Measurements from ENCODE around the gene LARP4.
"Not testable (repeated sequence)": the region's sequence is repeated elsewhere in the genome, so short reads cannot be mapped to it uniquely, and the experiment has no call there.

LARP4 gene

DNA sequence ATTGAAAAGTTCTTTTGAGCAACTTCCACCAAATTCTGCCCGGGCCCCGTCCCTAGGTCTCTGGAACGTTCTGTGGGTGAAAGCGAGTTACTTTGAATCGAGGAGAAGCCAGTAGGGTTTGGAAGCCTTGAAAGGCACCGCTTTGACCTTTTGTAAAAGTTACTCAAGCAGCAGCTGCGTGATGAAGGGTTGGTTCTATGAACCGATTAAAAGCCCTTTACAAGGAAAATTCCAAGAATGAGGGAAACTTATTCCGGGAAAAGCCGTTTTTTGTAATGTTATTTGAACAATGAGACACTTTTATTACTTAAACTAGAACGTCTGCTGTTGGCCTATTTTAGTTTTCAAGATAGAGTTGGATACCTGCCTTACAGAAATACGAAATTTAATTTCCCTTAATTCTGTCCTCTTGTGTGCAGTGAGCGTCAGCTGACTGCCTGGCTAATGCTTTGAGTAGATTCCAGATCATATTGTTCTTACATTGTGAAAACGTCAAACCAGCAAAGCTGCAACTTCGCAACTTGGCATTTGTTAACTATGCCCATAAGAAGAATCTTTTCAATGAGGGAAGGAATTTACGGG is 906 bp downstream of the LARP4 start:
- no peak for DNase-seq

DNA sequence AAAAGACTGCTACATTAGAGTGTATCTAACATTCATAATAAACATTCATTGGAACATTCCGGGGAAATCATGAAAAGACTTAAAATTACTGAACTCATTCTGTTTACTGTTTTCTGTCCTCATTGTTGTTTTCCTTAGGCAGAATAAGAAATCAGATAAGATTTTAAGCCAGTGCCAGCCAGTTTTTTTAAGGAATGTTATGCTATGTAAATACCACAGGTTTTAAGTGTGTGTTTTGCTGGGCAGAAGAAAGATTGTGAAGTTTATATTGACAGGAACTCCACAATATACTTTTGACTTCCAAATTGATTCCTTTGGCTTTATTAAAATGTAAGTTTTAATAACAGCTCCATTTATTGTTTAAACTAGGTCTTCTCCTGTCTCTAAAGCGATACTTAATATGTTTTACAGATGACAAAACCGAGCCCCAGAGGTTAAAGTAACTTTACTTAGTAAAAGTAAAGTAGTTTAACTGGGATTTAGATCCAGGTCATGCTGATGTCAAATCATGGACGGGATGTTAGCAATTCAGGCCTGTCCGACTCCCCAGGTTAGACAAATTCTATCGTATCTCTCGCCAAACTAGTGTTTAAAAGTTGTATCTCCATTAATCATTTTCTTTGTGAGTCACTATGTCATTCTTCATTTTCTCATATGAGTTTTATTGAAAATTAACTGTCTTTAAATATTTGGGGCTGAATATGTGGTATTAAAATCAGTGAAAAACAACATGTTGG is 1.7 kb downstream of the LARP4 start:
- no peak for DNase-seq

DNA sequence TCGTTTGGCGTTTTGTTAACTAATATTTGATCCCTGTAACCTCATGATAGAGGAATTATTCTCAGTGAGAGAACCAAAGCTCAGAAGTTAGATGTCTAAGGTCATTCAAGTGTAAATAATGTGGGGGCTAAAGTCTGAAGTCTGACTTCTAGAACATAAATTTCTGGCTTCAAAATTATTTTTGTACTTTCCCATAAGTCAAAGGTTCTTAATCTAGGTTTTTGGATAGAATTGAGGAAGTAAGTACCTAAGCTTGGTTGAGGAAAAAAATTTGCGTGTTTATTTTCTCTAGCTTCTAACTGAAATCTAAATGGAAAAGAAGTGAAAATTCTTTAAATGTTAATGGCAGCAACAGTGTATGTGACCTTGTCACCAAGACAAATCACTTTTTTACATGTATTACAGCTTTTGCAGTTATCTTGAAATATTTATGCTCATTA is 2.3 kb downstream of the LARP4 start:
- DNase-seq: no peak

DNA sequence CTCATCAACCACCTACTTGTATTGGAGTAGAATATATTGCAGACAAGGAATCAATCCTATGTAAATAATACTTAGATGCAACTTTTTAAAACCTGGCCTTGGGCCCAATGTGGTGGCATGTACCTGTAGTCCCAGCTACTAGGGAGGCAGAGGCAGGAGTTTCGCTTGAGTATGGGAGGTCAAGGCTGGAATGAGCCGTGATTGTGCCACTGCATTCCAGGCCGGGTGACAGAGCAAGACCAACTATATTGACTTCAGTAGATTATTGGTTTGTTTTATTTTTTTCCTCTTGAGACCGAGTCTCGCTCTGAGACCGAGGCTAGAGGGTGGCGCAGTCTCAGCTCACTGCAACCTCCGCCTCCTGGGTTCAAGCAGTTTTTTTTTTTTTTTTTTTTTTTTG is 3.6 kb downstream of the LARP4 start:
- no peak for DNase-seq

DNA sequence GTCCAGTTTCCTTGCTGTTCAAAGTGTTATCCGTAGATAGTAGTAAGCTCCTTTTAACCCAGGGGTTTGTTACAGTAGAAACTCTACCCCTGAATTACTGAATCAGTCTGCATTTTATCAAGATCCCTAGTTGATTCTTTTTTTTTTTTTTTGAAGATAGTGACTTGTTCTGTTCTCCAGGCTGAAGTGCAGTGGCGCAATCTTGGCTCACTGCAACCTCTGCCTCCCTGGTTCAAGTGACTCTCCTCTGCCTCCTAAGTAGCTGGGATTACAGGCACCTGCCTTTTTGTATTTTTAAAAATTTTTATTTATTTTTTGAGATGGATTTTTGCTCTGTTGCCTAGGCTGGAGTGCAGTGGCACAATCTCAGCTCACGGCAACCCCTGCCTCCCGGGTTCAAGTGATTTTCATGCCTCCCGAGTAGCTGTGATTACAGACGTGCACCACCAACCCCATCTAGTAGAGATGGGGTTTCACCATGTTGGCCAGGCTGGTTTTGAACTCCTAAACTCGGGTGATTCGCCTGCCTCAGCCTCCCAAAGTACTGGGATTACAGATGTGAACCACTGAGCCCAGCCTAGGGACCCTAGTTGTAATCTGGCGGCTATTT is 10.5 kb downstream of the LARP4 start:
- no peak for DNase-seq

DNA sequence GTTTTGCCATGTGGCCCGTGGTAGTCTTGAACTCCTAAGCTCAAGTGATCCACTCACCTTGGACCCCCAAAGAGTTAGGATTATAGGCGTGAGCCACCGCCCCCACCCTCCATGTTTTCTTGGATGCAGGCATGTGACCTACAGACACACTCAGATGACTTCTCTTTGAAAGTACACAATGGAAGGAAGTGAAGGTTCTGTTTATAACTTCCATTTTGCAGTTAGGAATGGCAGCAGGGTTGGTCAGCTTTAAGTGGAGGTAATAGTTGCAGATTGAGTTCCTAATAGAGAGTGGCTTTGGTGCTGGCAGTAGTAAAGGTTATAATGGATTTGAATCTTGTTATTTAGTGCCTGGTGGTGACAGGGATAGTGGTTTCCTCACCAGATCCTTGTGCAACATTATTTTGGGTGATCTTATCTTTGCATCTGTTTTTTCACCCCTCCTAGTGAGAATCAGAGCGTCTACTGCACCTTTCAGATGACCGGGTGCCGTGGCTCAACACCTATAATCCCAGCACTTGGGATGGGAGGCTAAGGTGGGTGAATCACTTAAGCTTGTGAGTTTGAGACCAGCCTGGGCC is 15.3 kb downstream of the LARP4 start:
- DNase-seq: no peak

DNA sequence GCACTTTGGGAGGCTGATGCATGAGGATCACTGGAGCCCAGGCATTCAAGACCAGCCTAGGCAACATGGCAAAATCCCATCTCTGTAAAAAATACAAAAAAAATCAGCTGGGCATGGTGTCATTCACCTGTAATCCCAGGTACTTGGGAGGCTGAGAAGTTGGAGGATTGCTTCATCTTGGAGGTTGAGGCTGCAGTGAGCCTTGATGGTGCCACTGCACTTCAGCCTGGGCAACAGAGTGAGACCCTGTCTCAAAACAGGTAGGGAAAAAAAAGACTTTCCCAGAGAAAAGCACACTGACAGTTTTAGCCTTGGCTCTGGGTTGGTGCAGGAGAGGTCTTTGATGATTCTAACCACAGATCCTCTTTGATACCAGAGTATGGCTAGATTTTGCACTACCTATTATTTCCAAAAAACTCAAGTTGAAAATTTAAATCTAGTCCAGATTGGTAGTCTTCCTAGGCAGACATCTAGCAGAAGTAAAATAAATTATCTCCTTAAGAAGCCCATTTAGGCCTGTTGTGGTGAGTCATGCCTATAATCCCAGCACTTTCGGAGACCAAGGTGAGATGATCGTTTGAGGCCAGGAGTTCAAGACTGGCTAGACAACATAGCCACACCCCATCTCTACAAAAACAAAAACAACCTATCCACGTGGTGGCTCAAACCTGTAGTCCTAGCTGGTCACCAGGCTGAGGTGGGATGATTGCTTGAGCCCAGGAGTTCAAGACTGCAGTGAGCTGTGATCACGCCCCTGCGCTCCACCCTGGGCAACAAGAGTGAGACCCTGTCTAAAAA is 18.6 kb downstream of the LARP4 start:
- DNase-seq: no peak

DNA sequence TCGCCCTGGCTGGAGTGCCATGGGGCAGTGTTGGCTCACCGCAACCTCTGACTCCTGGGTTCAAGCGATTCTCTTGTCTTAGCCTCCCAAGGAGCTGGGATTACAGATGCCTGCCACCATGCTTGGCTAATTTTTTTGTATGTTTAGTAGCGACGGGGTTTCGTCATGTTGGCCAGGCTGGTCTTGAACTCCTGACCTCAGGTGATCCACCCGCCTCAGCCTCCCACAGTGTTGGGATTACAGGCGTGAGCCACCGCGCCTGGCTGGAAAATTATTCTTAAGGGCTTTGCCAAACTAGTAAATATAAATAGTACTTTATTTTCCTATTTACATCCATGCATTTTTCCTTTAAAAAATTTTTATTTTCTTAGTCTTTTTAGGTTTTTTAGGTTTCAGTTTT is 22.2 kb downstream of the LARP4 start:
- not testable (repeated sequence) for DNase-seq

DNA sequence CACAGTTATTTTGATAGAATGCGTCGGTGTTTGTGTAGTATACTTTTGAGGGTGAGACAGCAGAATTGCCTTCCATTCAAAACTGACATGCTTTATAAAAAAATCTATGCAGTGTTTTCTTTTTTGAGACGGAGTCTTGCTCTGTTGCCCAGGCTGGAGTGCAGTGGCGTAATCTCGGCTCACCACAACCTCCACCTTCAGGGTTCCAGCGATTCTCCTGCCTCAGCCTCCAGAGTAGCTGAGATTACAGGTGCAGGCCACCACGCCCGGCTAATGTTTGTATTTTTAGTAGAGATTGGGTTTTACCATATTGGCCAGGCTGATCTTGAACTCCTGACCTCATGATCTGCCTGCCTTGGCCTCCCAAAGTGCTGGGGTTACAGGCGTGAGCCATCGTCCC is 22.7 kb downstream of the LARP4 start:
- not testable (repeated sequence) for DNase-seq

DNA sequence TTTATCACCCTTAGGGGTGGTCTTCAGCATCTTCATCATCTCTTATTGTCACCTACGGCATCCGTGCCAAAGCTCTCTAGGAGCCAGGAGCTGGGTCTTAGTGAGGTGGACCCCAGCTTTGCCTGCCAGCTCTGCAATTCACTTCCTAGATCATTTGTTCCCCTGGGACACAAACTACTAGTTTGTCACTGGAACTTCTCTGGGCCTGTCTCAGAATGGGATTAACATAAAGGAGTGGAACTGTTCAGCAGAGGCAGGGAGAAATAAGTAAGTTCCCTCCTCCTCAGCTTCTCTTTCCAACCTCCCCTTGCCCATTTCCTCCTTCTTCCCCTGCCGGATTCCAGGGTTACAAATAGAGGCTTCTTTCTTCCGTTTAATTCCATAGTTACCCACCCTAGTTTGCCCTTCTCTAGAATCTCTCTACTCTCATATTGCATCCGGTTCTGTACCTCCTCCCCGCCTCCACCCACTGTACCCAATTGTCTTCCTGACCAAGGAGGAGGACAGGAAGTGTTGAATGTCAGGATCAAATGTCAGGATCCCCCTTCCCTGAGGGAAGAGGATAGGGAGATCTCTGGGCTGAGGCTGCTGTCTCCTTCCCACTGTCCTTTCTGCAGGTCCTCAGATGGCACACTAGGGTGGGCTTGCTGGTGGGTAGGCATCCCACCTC is 25.0 kb downstream of the LARP4 start:
- DNase-seq: no peak

DNA sequence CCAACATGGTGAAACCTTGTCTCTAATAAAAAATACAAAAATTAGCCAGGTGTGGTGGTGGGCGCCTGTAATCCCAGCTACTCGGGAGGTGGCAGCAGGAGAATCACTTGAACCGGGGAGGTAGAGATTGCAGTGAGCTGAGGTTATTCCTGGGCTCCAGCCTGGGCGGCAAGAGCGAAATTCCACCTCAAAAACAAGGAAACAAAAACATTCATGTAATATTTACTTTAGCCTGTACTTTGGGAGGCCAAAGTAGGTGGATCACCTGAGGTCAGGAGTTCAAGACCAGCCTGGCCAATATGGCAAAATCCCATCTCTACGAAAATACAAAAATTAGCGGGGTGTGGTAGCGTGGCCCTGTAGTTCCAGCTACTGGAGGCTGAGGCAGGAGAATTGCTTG is 31.0 kb downstream of the LARP4 start:
- not testable (repeated sequence) for DNase-seq

DNA sequence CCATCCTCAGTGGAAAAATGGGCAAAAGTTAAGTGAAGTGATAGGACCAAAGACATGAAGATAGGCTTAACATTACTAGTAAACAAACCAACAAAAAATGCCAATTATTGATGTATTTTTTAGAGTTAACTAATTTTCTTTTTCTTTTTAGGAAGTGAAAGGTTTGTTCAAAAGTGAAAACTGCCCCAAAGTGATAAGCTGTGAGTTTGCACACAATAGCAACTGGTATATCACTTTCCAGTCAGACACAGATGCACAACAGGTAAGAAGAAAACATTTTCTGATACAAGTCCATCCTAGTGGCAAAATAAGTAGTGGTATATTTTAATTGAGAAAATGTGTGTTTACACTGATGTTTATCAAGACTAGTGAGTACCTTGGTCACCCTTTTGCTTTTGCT is 39.6 kb downstream of the LARP4 start:
- no peak for DNase-seq

DNA sequence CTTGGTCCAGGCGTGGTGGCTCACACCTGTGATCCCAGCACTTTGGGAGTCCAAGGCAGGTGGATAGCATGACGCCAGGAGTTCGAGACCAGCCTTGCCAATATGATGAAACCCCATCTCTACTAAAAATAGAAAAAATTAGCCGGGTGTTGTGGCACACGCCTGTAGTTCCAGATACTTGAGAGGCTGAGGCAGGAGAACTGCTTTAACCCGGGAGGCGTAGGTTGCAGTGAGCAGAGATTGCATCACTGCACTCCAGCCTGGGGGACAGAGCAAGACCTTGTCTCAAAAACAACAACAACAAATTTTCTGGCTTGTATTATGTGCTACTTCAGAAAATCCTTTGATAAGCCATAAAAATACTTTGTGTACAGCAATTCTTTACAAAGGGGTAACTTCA is 41.1 kb downstream of the LARP4 start:
- no peak for DNase-seq

DNA sequence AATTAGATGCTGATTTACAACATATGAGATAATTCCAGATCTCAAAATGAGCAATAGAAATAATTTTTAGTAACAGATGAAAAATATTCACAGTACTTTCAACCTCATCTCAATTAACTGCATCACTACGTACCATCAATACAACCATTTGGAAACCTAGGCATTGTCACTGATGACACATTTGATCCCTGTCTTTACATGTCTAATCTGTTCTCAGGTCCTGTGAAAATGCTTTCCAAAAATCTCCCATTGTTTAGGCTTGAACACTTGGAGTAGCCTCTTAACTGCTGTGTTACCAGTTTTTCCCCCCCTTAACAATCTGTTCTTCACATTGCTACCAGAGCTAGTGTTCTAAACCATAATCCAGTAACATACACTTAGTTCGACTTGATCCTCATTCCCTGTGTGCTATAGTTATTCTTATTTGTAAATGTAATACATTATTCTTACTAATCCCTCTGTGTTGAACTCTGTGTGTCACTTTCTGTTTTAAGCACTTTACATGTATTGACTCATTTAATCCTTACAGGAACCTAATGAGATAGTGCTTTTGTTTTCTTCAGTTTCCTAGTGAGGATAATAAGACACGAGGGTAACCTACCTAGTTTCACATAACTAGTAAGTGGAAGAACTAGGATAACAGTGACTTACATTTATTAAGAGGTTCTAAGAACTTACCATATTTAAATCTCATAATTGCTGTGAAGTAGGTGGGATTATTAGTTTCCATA is 41.7 kb downstream of the LARP4 start:
- no peak for DNase-seq

DNA sequence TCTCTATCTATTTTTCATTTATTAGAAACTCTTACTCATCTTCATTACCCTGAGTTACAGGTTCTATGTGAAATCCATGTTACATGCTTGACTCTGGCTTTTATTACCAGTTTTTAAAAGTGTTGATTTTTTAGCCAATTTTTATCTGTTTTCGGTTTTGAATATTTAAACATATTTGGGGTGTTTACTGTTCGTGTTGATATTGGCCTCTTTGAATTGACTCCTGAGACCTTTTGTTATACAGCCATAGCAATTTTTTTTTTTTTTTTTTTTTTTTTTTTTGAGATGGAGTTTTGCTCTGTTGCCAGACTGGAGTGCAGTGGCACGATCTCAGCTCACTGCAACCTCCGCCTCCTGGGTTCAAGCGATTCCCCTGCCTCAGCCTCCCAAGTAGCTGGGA is 49.0 kb downstream of the LARP4 start:
- DNase-seq: not testable (repeated sequence)

DNA sequence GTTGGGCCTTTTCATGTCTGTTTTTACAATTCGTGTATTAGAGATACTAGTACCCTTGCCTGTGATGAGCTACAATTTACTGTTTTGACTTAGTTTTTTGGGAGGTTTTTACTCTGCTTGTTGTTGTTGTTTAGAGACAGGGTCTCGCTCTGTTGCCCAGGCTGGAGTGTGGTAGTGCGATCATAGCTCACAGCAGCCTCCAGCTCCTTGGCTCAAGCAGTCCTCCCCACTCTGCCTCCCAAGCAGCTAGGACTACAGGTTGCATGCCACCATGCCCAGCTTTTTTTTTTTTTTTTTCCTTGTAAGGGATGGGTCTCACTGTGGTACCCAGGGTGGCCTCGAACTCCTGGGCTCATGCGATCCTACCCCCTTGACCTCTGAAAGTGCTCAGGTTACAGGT is 52.1 kb downstream of the LARP4 start:
- no peak for DNase-seq

DNA sequence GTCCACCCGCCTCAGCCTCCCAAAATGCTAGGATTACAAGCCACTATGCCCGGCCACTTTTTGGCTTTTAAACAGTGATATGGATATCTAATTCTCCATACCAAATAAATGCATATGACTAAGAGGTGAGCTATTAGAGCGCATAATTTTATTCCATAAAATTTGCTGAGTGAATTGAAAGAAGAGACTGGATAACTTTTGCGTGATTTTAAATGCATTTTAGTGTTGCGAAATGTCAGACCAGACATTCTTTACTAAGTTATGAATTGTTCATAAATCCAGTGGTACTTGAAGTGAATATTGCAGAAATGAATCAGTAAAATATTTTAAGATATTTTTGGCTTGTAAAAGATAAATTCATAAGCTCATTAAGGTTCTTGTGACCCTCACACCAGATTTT is 53.2 kb downstream of the LARP4 start:
- no peak for DNase-seq

DNA sequence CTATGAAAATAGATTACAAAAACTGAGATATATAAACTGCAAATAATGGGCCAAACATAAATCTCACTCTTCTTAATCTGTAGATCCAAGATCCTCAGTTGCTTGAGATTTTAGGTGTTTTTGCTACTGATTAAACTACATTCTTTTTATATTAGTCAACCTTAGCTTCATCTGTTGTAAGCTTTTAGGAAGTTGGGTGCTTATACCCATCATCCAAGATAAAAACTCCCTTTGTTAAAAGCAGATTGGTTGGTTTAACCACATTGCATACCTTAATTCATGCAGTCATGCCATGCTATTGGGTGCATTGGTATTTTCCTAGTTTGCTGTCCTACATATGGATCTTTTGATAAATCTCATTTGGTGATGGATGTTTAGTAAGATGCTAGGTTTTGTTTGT is 57.9 kb downstream of the LARP4 start:
- DNase-seq: no peak

DNA sequence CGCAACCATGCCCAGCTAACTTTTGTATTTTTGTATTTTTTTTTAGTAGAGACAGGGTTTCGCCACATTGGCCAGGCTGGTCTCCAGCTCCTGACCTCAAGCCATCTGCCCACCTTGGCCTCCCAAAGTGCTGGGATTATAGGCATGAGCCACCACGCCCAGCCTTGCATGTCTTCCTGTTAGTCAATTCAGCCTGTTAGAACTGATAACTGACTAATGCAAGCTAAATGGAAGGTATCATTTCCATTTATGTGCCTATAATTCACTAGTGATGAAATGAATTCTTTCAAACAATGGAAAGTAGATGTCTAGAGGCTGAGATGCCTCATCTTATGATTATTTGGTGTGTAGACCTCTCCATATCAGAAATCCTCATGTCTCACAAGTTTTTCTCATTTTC is 66.8 kb downstream of the LARP4 start:
- DNase-seq: no peak

DNA sequence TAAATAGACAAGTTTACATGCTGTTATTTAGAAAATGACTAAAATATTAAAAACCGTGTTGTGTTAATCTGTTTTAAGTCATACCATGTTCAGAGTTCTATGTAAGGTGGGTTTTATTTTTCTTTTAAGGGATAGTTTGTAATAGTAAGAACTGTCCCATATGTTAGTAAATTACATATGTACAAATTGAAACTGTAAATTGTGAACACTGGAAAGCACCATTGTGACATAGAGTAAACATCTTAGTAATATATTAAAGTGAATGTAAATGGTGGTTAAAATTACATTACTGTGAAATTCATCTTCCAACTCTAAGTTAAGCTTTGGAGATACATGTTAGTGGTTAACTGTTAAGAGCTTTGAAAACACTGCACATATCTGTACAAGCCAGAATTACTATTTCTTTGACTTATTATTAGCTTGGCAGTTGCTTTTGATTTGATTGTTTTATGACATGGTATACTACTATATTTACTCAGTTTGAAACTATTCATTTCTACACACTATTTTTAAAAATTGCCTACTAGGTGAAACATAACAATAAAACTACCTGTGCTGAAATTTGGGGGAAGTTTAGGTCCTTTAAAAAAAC is 76.7 kb downstream of the LARP4 start:
- DNase-seq: no peak

DNA sequence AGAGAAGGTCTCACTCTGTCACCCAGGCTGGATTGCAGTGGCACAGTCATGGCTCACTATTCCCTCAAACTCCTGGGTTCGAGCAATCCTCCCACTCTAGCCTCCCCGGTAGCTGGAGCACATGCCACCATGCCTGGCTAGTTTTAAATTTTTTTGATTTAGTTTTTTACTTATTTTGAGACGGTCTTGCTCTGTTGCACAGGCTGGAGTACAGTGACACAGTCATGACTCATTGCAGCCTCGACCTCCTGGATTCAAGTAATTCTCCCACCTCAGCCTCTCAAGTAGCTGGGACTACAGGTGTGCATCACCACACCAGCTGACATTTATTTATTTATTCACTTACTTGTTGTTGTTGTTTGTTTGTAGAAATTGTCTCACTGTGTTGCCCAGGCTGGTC is 81.9 kb downstream of the LARP4 start:
- DNase-seq: no peak

DNA sequence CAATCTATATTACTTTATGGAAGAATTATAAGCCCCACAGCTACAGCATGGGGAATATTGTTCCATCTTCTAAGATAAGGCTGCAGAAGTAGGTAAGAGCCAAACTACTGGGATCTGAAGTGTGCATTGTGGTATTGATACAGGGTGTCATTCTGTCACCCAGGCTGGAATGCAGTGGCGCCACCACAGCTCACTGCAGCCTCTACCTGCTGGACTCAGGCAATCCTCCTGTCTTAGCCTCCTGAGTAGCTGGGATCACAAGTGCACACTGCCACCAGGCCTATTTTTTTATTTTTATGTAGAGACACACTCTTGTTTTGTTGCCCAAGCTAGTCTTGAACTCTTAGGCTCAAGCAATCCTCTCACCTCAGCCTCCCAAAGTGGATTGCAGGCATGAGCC is 82.8 kb downstream of the LARP4 start:
- no peak for DNase-seq

Data from bone marrow (tissue), 2 donors.